Left forelimb (tissue), 1 donor: Measurements from ENCODE around the gene HSD17B2.

Experiments
- DNase-seq: peaks from one replicate; pipeline ENCODE4 v3.0.0-alpha.2; 2018; ENCODE audit warnings: low spot score

The HSD17B2 gene

DNA sequence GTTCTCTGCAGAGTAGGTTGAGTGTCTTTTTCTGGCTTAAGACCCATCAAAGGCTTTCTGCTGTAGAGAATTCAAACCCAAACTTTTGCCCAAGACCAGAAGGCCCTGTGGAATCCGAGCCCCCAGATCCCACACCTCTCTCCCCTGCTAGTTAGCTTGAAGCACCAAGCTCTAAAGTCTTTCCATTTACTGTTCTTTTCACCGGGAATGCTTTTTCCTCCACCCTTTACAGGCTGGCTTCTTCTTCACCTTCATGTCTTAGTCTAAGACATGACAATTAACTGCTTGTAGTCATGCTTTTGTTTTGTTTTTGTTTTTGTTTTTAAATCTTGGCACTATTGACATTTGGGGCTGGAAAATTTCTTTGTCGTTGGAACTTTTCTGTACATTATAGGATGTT, 15.5 kb downstream of the HSD17B2 start:
- DNase-seq, result no peak

GRCh38 chr16:82050909-82051357, 15.9 kb downstream of the HSD17B2 start:
- DNase-seq, result no peak

GRCh38 chr16:82051656-82052055, 16.6 kb downstream of the HSD17B2 start:
- no peak for DNase-seq

DNA sequence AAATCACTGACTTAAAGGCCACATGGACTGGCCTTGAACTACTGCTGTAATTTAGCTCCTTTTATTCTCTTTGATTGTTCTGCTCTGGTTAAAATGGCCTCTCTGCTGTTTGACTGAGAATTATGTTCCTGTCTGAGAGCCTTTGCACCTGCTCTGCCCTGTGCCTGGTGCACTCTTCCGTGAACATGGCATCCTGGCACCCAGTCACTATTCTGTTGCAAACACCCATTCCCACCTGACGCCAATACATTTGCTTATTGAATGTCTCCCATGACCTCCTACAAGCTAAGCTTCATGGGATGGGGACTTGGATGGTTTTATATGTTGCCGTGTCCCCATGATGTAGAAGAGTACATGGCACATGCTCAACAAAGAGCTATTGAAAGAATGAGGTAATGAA, 20.1 kb downstream of the HSD17B2 start:
- DNase-seq, result no peak

GRCh38 chr16:82055728-82056549, 20.9 kb downstream of the HSD17B2 start:
- no peak for DNase-seq

DNA sequence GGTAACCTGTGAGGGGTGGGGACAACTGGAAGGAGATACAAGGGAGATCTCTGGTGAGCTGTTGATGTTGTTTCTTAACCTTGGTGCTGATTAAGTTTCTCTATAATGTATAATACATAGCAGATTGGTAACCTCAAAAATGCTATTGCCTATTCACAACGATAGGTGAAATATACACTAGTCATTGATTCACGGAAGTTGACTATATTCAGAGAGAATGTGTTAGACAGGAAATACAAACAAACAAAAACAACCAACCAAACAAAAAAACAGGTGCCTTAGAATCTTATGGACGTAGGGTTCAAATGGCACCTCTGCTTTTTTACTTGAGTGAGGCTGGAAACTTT, 21.5 kb downstream of the HSD17B2 start:
- DNase-seq, result no peak

DNA sequence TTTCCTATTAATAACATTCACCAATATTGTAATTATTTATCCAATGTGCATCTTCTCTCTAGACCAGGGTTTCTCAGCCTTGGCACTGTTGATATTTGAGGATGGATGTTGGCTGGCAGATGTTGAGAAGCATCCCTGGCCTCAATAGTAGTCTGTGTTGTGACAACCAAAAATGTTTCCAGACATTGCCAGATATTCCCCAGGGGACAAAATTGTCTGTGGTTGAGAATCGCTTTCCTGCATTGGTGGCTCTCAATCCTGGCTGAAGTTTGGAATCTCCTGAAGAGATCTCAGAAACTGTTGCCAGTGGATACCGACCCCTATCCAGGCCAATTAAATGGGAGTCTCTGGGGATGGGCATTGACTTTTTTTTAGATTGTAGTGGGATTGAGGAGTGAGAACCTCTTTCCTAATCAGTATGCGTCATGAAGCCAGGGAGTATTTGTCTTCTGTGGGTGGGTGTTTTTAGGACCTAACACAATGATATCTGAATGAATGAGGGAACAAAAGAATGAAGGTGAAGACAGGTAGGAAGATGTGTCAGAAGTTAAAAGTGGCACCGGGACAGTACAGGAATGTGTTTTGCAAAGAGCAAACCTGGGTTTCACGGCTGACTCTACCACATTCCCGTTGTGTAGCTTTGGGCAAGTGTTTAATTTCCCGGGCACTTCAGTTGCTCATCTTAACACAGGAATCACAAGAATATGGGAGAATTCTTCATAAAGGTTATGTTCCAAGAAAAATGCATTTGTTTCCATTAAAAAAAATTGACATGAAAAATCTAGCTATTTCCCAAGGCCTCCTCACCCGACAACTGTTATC, 24.3 kb downstream of the HSD17B2 start:
- no peak for DNase-seq

GRCh38 chr16:82059983-82060421, 24.9 kb downstream of the HSD17B2 start:
- no peak for DNase-seq

GRCh38 chr16:82061861-82062525, 26.9 kb downstream of the HSD17B2 start:
- no peak for DNase-seq

- no peak for DNase-seq
Observed at GRCh38 chr16:82062645-82063058, 27.6 kb downstream of the HSD17B2 start.

DNA sequence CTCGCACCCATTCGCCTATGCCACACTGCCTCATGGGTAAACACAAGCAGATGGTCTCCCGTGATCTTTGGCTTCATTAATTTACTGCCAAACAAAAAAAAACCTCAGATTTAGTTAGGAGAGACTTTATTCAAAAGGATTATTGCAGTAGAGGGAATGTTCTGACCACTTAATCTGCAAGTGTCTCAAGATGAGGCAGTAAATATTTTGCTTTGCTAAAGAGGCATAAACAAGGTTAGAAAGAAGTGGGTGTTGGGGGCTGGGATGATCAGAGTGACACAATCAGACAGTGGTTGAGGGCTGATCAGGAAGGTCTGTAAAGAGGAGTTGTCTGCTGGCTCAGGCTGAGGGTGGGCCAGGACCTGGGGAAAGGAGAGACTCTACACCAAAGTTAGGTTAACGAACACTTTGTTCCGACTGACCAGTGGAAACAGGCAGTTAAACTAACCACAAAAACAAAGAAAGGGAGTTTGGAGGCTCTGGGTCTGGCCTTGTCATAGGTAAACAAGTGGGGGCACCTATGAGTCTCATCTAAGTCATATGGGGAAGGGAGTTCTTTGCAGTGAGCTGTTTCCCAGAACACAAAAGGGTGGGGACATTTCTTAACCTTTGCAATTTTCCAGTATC, 28.5 kb downstream of the HSD17B2 start:
- no peak for DNase-seq

GRCh38 chr16:82067042-82067803, 32.2 kb downstream of the HSD17B2 start:
- DNase-seq, result no peak

DNA sequence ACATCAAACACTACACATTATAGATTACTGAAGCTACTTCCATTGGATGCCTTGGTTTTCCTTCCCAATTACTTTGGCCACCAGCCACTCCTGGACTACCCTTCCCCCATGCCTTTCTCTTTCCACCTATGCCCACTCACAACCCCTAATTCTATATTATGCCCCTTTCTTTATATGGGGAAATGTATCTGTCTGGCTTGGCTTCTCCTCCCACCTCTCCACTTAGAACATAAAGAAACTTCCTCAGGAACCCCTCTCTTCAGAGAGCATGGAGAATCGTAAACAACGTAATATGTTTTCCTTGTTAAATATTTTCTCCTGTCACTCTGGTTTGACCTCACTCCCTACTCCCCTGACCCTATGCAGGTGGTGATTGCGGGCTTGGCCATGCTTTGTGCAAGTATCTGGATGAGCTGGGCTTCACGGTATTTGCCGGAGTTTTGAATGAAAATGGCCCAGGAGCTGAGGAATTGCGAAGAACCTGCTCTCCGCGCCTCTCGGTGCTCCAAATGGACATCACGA, 32.8 kb downstream of the HSD17B2 start:
- DNase-seq, result no peak

- DNase-seq, result no peak
Observed at GRCh38 chr16:82070656-82071369, 35.8 kb downstream of the HSD17B2 start.

- no peak for DNase-seq
Observed at GRCh38 chr16:82071421-82071820, 36.4 kb downstream of the HSD17B2 start.

- DNase-seq, result no peak
Observed at GRCh38 chr16:82072313-82072712, 37.3 kb downstream of the HSD17B2 start.

GRCh38 chr16:82074019-82074558, 39.0 kb downstream of the HSD17B2 start:
- no peak for DNase-seq

DNA sequence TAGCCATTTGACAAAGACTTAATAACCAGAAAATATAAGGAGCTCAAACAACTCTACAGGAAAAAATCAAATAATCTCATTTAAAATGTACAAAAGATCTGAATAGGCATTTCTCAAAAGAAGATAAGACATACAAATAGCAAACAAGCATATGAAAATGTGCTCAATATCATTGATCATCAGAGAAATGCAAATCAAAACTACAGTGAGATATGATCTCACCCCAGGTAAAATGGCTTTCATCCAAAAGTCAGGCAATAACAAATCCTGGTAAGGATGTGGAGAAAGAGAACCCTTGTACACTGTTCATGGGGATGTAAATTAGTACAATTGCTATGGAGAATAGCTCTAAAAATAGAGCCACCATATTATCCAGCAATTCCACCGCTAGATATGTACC, 43.1 kb downstream of the HSD17B2 start:
- no peak for DNase-seq

GRCh38 chr16:82079892-82080291, 44.8 kb downstream of the HSD17B2 start:
- DNase-seq, result no peak

DNA sequence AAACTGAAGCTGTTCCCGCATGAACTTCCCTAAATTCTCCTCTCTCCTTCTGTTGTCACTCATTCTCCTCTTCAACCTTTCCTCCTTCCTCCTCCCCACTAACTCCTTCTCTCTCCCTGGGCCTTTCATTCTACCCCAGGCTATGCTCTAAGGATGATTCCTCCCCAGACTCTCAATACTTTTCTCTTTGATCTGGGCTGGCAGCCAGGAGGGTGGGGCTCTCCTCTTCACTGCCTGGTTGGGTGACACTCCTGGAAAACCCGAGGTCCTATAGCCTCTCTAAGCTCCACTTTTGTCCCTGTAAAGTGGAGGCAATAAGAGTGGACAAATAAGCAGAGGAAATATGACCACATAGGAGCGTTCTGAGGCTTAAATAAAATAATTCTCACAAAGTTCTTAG, 46.2 kb downstream of the HSD17B2 start:
- DNase-seq, result no peak
